Neural cell (in vitro differentiated cells): Measurements from ENCODE around the gene GNLY. TPM values are rescaled to one million over a fixed set of nuclear protein-coding genes. Genes with fewer than 3 reads are reported as not detected.

ENCODE experiments used
- H2AFZ ChIP-seq: fragments of 200-600, 300-800 bp; sonication (generic), shearing (Covaris generic); 2 replicates; pipeline ENCODE4 v1.6.0; 2014; ENCODE audit warnings: low read depth, mild to moderate bottlenecking, antibody characterized with exemption, low read length, moderate library complexity
- H3F3A ChIP-seq: fragments of 200-600 bp; shearing (Covaris generic); 2 replicates; pipeline ENCODE4 v1.6.1; 2016; ENCODE audit warnings: mild to moderate bottlenecking, moderate library complexity, mixed read lengths, antibody characterized with exemption, low read length; ENCODE audit not compliant: insufficient read depth, poor library complexity, severe bottlenecking
- H3K27ac ChIP-seq: fragments of 200-600, 300-800 bp; sonication (generic), shearing (Covaris generic); 2 replicates; pipeline ENCODE4 v1.5.1; 2014; ENCODE audit warnings: mild to moderate bottlenecking, low read length, moderate library complexity
- H3K27me3 ChIP-seq: fragments of 300-800, 200-600 bp; sonication (generic), shearing (Covaris generic); 2 replicates; pipeline ENCODE4 v1.6.0; 2014; ENCODE audit warnings: mild to moderate bottlenecking, low read depth, low read length, moderate library complexity; ENCODE audit not compliant: insufficient read depth
- H3K36me3 ChIP-seq: fragments of 300-800, 200-600 bp; sonication (generic), shearing (Covaris generic); 2 replicates; pipeline ENCODE4 v1.5.1; 2014; ENCODE audit warnings: mild to moderate bottlenecking, antibody characterized with exemption, low read length, moderate library complexity; ENCODE audit not compliant: insufficient read depth
- H3K4me2 ChIP-seq: fragments of 300-800, 200-600 bp; sonication (generic), shearing (Covaris generic); 2 replicates; pipeline ENCODE4 v1.6.0; 2014; ENCODE audit warnings: mild to moderate bottlenecking, low read length
- H3K4me3 ChIP-seq: fragments of 300-800, 200-600 bp; sonication (generic), shearing (Covaris generic); 2 replicates; pipeline ENCODE4 v1.5.1; 2014; ENCODE audit warnings: mild to moderate bottlenecking, low read length, moderate library complexity
- H3K79me2 ChIP-seq: fragments of 200-600 bp; shearing (Covaris generic); replicated peaks from 2 replicates; pipeline ENCODE4 v1.6.0; 2014; ENCODE audit warnings: mild to moderate bottlenecking, low read length, moderate library complexity; ENCODE audit not compliant: insufficient read depth
- H3K9ac ChIP-seq: fragments of 300-800, 200-600 bp; sonication (generic), shearing (Covaris generic); 2 replicates; pipeline ENCODE4 v1.6.1; 2016; ENCODE audit warnings: mild to moderate bottlenecking, low read length, mixed read lengths
- H3K9me2 ChIP-seq: fragments of 200-600 bp; shearing (Covaris generic); 2 replicates; pipeline ENCODE4 v1.6.1; 2016; ENCODE audit warnings: mild to moderate bottlenecking, low read length, mixed read lengths; ENCODE audit not compliant: insufficient read depth
- H3K9me3 ChIP-seq: fragments of 200-600, 300-800 bp; sonication (generic), shearing (Covaris generic); 2 replicates; pipeline ENCODE4 v1.6.1; 2016; ENCODE audit warnings: mild to moderate bottlenecking, mixed run types, low read length, moderate library complexity, mixed read lengths
- H4K20me1 ChIP-seq: fragments of 200-600 bp; shearing (Covaris generic); 2 replicates; pipeline ENCODE4 v1.6.1; 2016; ENCODE audit warnings: mild to moderate bottlenecking, mixed run types; ENCODE audit not compliant: insufficient read depth
- EP300 ChIP-seq: fragments of 450-650 bp; conservative IDR thresholded peaks from 2 replicates; pipeline ENCODE4 v1.6.1; 2014; ENCODE audit warnings: antibody characterized with exemption, mild to moderate bottlenecking, moderate library complexity; ENCODE audit not compliant: poor library complexity, severe bottlenecking
- MXI1 ChIP-seq: fragments of 450-650 bp; conservative IDR thresholded peaks from 2 replicates; pipeline ENCODE4 v1.6.1; 2014; ENCODE audit warnings: antibody characterized with exemption, mild to moderate bottlenecking; ENCODE audit not compliant: poor library complexity, severe bottlenecking
- POLR2AphosphoS5 ChIP-seq: IDR thresholded peaks from 2 replicates; pipeline ENCODE4 v1.6.1; 2012
- RAD21 ChIP-seq: fragments of 450-650 bp; conservative IDR thresholded peaks from 2 replicates; pipeline ENCODE4 v1.6.1; 2014; ENCODE audit warnings: antibody characterized with exemption, mild to moderate bottlenecking, moderate library complexity
- REST ChIP-seq: IDR thresholded peaks from 2 replicates; pipeline ENCODE4 v1.6.1; 2012; ENCODE audit warnings: borderline replicate concordance
- SMC3 ChIP-seq: fragments of 450-650 bp; conservative IDR thresholded peaks from 2 replicates; pipeline ENCODE4 v1.6.1; 2014; ENCODE audit warnings: antibody characterized with exemption, mild to moderate bottlenecking, moderate library complexity; ENCODE audit not compliant: poor library complexity
- TAF1 ChIP-seq: IDR thresholded peaks from 2 replicates; pipeline ENCODE4 v1.6.1; 2012; ENCODE audit warnings: low read depth
- polyA plus RNA-seq: library from polyadenylated mRNA; depleted of rRNA; stranded (reverse); fragments of >200 nt; gene quantifications from 2 replicates; pipeline ENCODE4 v1.2.3, GENCODE V29; 2014
- TF ChIP-seq, protein P1 (sequence below): fragments of 450-650 bp; IDR thresholded peaks from 2 replicates; pipeline ENCODE4 v1.5.1; 2014; ENCODE audit warnings: antibody characterized with exemption, mild to moderate bottlenecking, moderate library complexity; ENCODE audit not compliant: poor library complexity, severe bottlenecking

The GNLY gene
- polyA plus RNA-seq, 1 donor from 2014 or later: not detected

DNA sequence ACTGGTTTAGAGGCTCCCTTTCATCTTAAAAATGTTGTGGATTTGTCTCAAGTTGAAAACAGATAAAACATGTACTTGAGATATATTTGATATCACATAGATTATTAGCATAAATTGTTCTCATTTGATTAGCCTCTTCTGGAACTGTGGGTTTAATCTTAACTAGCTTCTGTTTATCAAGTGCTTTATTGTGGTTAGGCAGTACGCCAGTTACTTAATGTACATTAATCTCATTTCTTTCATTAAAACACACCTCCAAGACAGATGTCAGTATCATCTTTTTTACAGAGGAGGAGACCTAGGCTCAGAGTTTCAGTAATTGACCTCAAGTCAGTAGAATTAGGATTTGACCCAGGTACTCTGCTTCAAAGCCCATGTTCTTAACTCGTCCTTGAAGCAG lies 48.0 kb upstream of the GNLY start:
- Histone ChIP-seq H3K27ac (no peak overlapping the region), H3K27me3 (no peaks in the 10 kb centered on the region), H3K9me2 (no peaks in the 10 kb centered on the region), H3K4me2 (no peak overlapping the region), H3K36me3 (peaks cover 12% of the 10 kb centered on the region), H3K79me2 (no peaks in the 10 kb centered on the region), H3K9ac (no peak overlapping the region), H4K20me1 (no peaks in the 10 kb centered on the region), H3K9me3 (no peaks in the 10 kb centered on the region), H3F3A (no peaks in the 10 kb centered on the region), H3K4me3 (no peak overlapping the region), H2AFZ (no peak overlapping the region)
- no peak for TF ChIP-seq REST
- no peak for TF ChIP-seq POLR2AphosphoS5
- no peak for TF ChIP-seq TAF1
- no peak for TF ChIP-seq EP300
- TF ChIP-seq, protein P1, sequence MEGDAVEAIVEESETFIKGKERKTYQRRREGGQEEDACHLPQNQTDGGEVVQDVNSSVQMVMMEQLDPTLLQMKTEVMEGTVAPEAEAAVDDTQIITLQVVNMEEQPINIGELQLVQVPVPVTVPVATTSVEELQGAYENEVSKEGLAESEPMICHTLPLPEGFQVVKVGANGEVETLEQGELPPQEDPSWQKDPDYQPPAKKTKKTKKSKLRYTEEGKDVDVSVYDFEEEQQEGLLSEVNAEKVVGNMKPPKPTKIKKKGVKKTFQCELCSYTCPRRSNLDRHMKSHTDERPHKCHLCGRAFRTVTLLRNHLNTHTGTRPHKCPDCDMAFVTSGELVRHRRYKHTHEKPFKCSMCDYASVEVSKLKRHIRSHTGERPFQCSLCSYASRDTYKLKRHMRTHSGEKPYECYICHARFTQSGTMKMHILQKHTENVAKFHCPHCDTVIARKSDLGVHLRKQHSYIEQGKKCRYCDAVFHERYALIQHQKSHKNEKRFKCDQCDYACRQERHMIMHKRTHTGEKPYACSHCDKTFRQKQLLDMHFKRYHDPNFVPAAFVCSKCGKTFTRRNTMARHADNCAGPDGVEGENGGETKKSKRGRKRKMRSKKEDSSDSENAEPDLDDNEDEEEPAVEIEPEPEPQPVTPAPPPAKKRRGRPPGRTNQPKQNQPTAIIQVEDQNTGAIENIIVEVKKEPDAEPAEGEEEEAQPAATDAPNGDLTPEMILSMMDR: no peak
- TF ChIP-seq SMC3: no peak
- TF ChIP-seq MXI1: no peak
- no peak for TF ChIP-seq RAD21

DNA sequence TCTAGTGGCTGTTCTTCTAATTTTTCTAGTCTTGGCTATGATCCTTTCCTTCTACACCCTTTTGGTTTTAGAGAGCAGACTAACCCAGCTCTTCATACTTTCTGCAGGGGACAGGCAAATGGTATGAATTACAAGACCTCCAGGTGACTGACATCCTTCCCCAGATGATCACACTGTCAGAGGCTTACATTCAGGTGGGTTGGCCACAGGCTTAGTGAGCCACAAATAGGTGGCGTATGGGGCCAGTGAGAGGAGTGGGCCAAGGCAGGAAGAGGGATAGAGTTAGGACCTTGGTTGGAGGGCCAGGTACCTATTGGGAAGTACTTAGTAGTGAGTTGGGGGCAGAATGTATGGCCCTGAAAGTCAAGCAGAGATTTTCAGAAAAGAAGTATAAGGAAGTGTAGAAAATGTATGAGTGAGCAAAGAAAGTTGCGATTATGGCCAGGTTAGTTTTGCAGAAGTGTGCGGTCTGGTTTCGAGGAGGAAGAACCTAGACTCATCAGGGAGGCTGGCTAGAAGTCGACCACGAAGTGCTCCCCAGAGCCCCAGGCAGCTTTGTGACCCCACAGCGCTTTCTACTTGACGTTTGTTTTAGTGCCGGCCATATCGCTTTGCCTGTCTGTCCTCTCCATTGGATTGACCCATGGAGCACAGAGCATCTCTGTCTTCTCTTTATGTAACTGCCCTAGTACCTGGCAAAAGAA lies 46.2 kb upstream of the GNLY start:
- Histone ChIP-seq H3K9me3 (no peaks in the 10 kb centered on the region), H4K20me1 (no peaks in the 10 kb centered on the region), H2AFZ (no peak overlapping the region), H3K9me2 (no peaks in the 10 kb centered on the region), H3K4me2 (no peak overlapping the region), H3K27ac (no peak overlapping the region), H3K9ac (no peak overlapping the region), H3K79me2 (no peaks in the 10 kb centered on the region), H3K27me3 (no peaks in the 10 kb centered on the region), H3K4me3 (no peak overlapping the region), H3K36me3 (peaks cover 11% of the 10 kb centered on the region), H3F3A (no peaks in the 10 kb centered on the region)
- no peak for TF ChIP-seq REST
